ENCODE results near the gene ARID4B. TPM values are rescaled to one million over a fixed set of nuclear protein-coding genes. Genes with fewer than 3 reads are reported as not detected.

The ARID4B gene
- total RNA-seq, 2 experiments from 2014 or later = 31.7 to 34.2 TPM

GRCh38 chr1:235127732-235128455 lies 200.1 kb downstream of the ARID4B start:
- CTCF ChIA-PET = interaction anchor here (1.0 to 1.7 kb wide), 2 partner anchors 22 to 33 kb away, joined by 3 read pairs; partner anchors contain the start of gene RBM34

GRCh38 chr1:235127203-235127602 lies 200.8 kb downstream of the ARID4B start:
- POLR2A ChIA-PET = interaction anchor here (1.0 to 2.0 kb wide), 3 partner anchors 34 to 522 kb away, joined by 3 to 11 read pairs (median 3); partner anchors contain the start of genes ARID4B, GGPS1 and RBM34
- CTCF ChIA-PET = interaction anchor here (1.0 to 1.7 kb wide), 2 partner anchors 21 to 34 kb away, joined by 3 read pairs; partner anchors contain the start of gene RBM34

More at GRCh38 chr1:235127732-235128455, 200.1 kb downstream of the ARID4B start:
- POLR2A ChIA-PET = interaction anchor here (1.0 to 2.0 kb wide), 5 partner anchors 11 to 523 kb away, joined by 3 to 11 read pairs (median 3); partner anchors contain the start of genes ARID4B, GGPS1 and RBM34

- POLR2A ChIA-PET = interaction anchor here (0.6 to 2.3 kb wide), 4 partner anchors 16 to 768 kb away, joined by 4 to 11 read pairs (median 6); no protein-coding TSS in a partner anchor
- CTCF ChIA-PET = no interaction called here
Observed at GRCh38 chr1:235124665-235125064, 203.3 kb downstream of the ARID4B start.

GRCh38 chr1:235124111-235124510 lies 203.9 kb downstream of the ARID4B start:
- ChIA-PET POLR2A (interaction anchor here (0.6 to 2.3 kb wide), 3 partner anchors 17 to 768 kb away, joined by 5 to 11 read pairs (median 8); no protein-coding TSS in a partner anchor), CTCF (no interaction called here)

- POLR2A ChIA-PET = no interaction called here
- CTCF ChIA-PET = interaction anchor here (0.6 to 1.3 kb wide), 2 partner anchors 18 to 374 kb away, joined by 4 read pairs; no protein-coding TSS in a partner anchor
Observed at GRCh38 chr1:235122348-235122747, 205.6 kb downstream of the ARID4B start.

Other genes starting within 250 kb of the ARID4B start
- gene TOMM20, start 199.3 kb downstream of the ARID4B start, total RNA-seq = 100 to 1,000 TPM; 123 to 131 TPM
- 100 to 1,000 TPM; 116 to 121 TPM for gene RBM34, start 166.9 kb downstream of the ARID4B start, total RNA-seq
- 10 to 100 TPM; 28.9 to 29.4 TPM for gene GGPS1, start 391 bp upstream of the ARID4B start, total RNA-seq
- 10 to 100 TPM; 25.8 to 33.0 TPM for gene TBCE, start 39.2 kb upstream of the ARID4B start, total RNA-seq
- 10 to 100 TPM; 17.7 to 18.2 TPM for gene B3GALNT2, start 176.3 kb upstream of the ARID4B start, total RNA-seq

All from activated CD8-positive, alpha-beta memory T cell treated with anti-CD3 and anti-CD28 coated beads for 36 hours (primary cell).